A549 (cell line): Measurements from ENCODE around the gene PTX3.

Experiments
- JUNB ChIP-seq: fragments of >200 bp; sonication (Bioruptor Twin); formaldehyde crosslinking; IDR thresholded peaks from 2 replicates; pipeline ENCODE4 v1.6.1; 2016
- RAD21 ChIP-seq, 2 experiments: fragments of >200 bp in 1 of 2; sonication (Bioruptor Twin) in 1 of 2; formaldehyde crosslinking in 1 of 2; IDR thresholded peaks in 1 of 2; conservative IDR thresholded peaks in 1 of 2; 2 replicates in 1 of 2; 3 replicates in 1 of 2; pipeline ENCODE4 v1.6.1; 2012 to 2018; ENCODE audit warnings: inconsistent platforms in 1 of 2
- RARB ChIP-seq: fragments of 250-450 bp; sonication (Bioruptor Pico); IDR thresholded peaks from 2 replicates; pipeline ENCODE4 v1.8.0; 2021; ENCODE audit warnings: mild to moderate bottlenecking, moderate library complexity
- SMC3 ChIP-seq: fragments of >200 bp; sonication (Bioruptor Twin); formaldehyde crosslinking; IDR thresholded peaks from 3 replicates; pipeline ENCODE4 v1.6.1; 2018; ENCODE audit warnings: inconsistent platforms
- TFCP2L1 ChIP-seq: fragments of 250-450 bp; sonication (Bioruptor Pico); IDR thresholded peaks from 2 replicates; pipeline ENCODE4 v1.5.0; 2021; ENCODE audit warnings: mild to moderate bottlenecking
- TF ChIP-seq, protein P1 (sequence below): fragments of >200 bp; sonication (Bioruptor Twin); formaldehyde crosslinking; IDR thresholded peaks from 3 replicates; pipeline ENCODE4 v1.5.1; 2016

DNA sequence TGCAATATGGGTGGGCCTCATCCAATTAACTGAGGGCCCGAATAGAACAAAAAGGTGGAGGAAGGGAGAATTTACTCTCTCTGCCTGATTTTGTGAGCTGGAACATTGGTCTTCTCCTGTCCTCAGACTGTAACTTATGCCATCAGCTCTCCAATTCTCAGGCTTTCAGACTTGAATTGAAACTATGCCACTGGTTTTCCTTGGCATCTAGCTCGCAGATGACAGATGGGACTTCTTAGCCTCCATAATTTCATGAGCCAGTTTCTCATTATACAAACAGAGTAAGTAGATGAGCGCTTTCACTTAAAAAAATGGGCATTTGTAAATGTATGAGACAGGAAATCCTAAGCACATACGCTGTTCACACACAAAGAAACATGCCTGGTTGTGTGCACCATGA lies 8.7 kb upstream of the PTX3 start:
- TF ChIP-seq, protein P1, sequence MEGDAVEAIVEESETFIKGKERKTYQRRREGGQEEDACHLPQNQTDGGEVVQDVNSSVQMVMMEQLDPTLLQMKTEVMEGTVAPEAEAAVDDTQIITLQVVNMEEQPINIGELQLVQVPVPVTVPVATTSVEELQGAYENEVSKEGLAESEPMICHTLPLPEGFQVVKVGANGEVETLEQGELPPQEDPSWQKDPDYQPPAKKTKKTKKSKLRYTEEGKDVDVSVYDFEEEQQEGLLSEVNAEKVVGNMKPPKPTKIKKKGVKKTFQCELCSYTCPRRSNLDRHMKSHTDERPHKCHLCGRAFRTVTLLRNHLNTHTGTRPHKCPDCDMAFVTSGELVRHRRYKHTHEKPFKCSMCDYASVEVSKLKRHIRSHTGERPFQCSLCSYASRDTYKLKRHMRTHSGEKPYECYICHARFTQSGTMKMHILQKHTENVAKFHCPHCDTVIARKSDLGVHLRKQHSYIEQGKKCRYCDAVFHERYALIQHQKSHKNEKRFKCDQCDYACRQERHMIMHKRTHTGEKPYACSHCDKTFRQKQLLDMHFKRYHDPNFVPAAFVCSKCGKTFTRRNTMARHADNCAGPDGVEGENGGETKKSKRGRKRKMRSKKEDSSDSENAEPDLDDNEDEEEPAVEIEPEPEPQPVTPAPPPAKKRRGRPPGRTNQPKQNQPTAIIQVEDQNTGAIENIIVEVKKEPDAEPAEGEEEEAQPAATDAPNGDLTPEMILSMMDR = no peak
- TF ChIP-seq SMC3 (no peak), TFCP2L1 (CRISPR knock-in tag) (no peak), RAD21 (conservative IDR thresholded peaks at IDR 0.05 in 1 of 2, IDR thresholded peaks at IDR 0.05 in 1 of 2) (no peak), RARB (CRISPR knock-in tag) (no peak), JUNB (no peak)
